Measurements from ENCODE around the gene ARID3A.

DNA sequence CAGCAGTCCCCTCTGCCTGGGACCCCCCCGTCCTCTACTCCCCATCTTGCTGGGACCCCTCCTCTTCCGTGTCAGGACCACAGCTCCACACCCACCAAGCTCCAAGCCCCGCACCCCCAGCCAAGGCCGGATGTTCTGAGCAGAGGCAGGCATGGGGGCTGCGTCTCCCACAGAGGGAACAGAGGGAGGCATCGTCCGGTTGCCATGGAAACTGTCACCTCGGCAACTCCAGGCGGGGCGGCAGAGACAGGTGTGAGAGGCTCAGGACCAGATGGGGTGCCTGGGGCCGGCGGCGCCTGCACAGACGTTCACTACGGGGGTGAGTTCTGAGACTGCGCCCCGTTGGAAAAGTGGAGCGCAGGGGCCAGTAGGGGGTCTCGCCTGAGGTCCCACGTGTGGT, 27.2 kb upstream of the ARID3A start:
- TF ChIP-seq, protein P1, sequence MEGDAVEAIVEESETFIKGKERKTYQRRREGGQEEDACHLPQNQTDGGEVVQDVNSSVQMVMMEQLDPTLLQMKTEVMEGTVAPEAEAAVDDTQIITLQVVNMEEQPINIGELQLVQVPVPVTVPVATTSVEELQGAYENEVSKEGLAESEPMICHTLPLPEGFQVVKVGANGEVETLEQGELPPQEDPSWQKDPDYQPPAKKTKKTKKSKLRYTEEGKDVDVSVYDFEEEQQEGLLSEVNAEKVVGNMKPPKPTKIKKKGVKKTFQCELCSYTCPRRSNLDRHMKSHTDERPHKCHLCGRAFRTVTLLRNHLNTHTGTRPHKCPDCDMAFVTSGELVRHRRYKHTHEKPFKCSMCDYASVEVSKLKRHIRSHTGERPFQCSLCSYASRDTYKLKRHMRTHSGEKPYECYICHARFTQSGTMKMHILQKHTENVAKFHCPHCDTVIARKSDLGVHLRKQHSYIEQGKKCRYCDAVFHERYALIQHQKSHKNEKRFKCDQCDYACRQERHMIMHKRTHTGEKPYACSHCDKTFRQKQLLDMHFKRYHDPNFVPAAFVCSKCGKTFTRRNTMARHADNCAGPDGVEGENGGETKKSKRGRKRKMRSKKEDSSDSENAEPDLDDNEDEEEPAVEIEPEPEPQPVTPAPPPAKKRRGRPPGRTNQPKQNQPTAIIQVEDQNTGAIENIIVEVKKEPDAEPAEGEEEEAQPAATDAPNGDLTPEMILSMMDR (conservative IDR thresholded peaks at IDR 0.05; ENCODE audit: low read length) = no peak
- TF ChIP-seq EZH2phosphoT487 (IDR thresholded peaks at IDR 0.05; ENCODE audit: borderline replicate concordance) = no peak

All from Loucy (cell line).